Chondrocyte (in vitro differentiated cells): ENCODE measurements around the gene SLC7A8. TPM values are rescaled to one million over a fixed set of nuclear protein-coding genes. Genes with fewer than 3 reads are reported as not detected.

Source experiments
- DNase-seq: peaks from one replicate; pipeline ENCODE4 v3.0.0; 2021; ENCODE audit warnings: mixed read lengths, low spot score
- H3K27ac Mint-ChIP-seq: one replicate; pipeline ENCODE4 v1.8.0; 2021; ENCODE audit warnings: mild to moderate bottlenecking, moderate library complexity, mixed read lengths; ENCODE audit not compliant: unreplicated experiment
- H3K27me3 Mint-ChIP-seq: 2 replicates; pipeline ENCODE4 v1.8.0; 2021; ENCODE audit warnings: low read depth, mixed read lengths
- H3K36me3 Mint-ChIP-seq: 2 replicates; pipeline ENCODE4 v1.8.0; 2021; ENCODE audit warnings: low read depth, mixed read lengths
- H3K4me1 Mint-ChIP-seq: 2 replicates; pipeline ENCODE4 v1.8.0; 2021; ENCODE audit warnings: low read depth, mild to moderate bottlenecking, mixed read lengths
- H3K4me3 Mint-ChIP-seq: one replicate; pipeline ENCODE4 v1.8.0; 2021; ENCODE audit warnings: mild to moderate bottlenecking, moderate library complexity, mixed read lengths; ENCODE audit not compliant: unreplicated experiment
- H3K9me3 Mint-ChIP-seq: 2 replicates; pipeline ENCODE4 v1.8.0; 2021; ENCODE audit warnings: low read depth, mixed read lengths
- CTCF ChIP-seq: fragments of 200-600 bp; sonication (generic); IDR thresholded peaks from 2 replicates; pipeline ENCODE4 v1.5.0; 2021; ENCODE audit warnings: antibody characterized with exemption, mild to moderate bottlenecking, moderate library complexity
- total RNA-seq: library from RNA; stranded (reverse); gene quantifications from 3 replicates; pipeline ENCODE4 v1.2.1, GENCODE V29; 2021

The SLC7A8 gene
- total RNA-seq, 1 donor from 2014 or later = 0.45 TPM

DNA sequence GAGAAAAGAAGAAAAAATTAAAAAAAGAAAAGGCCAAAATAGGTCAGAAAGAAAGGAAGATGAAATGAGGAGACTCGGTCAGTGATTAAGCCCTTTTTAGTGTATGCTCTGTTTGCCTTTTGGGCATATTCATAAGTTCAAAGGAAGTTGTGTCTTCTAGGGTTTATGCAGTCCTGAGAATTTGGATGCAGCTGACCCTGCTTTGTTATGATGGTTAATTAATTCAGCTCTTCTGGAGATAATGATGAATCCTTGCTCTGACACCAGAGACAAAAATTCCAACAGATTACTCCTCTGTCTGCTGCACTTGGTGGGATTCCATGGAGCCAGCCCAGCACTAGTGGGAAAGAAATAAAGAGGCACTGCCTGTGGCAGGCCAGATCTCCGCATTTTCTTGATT, 4.5 kb upstream of the SLC7A8 start:
- no peaks in the 10 kb centered on the region for H3K36me3 Mint-ChIP-seq
- H3K4me3 Mint-ChIP-seq = no peak overlapping the region

GRCh38 chr14:23186913-23187654, 3.6 kb upstream of the SLC7A8 start:
- H3K27me3 Mint-ChIP-seq = peaks cover 13% of the 10 kb centered on the region
- H3K27ac Mint-ChIP-seq = no peak overlapping the region
- peak; percentile 89 for TF ChIP-seq CTCF
- H3K36me3 Mint-ChIP-seq = no peaks in the 10 kb centered on the region
- no peaks in the 10 kb centered on the region for H3K9me3 Mint-ChIP-seq
- DNase-seq = no peak
- no peak overlapping the region for H3K4me3 Mint-ChIP-seq
- H3K4me1 Mint-ChIP-seq = peaks cover 5% of the 10 kb centered on the region

More for the DNA sequence above, 4.5 kb upstream of the SLC7A8 start:
- H3K9me3 Mint-ChIP-seq = no peaks in the 10 kb centered on the region
- H3K4me1 Mint-ChIP-seq = peaks cover 5% of the 10 kb centered on the region
- DNase-seq = no peak
- peaks cover 13% of the 10 kb centered on the region for H3K27me3 Mint-ChIP-seq
- no peak overlapping the region for H3K27ac Mint-ChIP-seq
- no peak for TF ChIP-seq CTCF

GRCh38 chr14:23185063-23185462, 1.6 kb upstream of the SLC7A8 start:
- no peaks in the 10 kb centered on the region for H3K36me3 Mint-ChIP-seq
- no peak overlapping the region for H3K4me3 Mint-ChIP-seq
- no peak for DNase-seq
- TF ChIP-seq CTCF = no peak
- peaks cover 21% of the 10 kb centered on the region for H3K4me1 Mint-ChIP-seq
- H3K27me3 Mint-ChIP-seq = peaks cover 16% of the 10 kb centered on the region
- no peak overlapping the region for H3K27ac Mint-ChIP-seq
- H3K9me3 Mint-ChIP-seq = no peaks in the 10 kb centered on the region

- Mint-ChIP-seq H3K9me3 (no peaks in the 10 kb centered on the region), H3K4me3 (no peak overlapping the region), H3K27ac (no peak overlapping the region), H3K4me1 (peaks cover 24% of the 10 kb centered on the region), H3K36me3 (no peaks in the 10 kb centered on the region), H3K27me3 (peaks cover 23% of the 10 kb centered on the region)
- TF ChIP-seq CTCF = no peak
- no peak for DNase-seq
Measured at GRCh38 chr14:23183158-23183470, 346 bp downstream of the SLC7A8 start.

DNA sequence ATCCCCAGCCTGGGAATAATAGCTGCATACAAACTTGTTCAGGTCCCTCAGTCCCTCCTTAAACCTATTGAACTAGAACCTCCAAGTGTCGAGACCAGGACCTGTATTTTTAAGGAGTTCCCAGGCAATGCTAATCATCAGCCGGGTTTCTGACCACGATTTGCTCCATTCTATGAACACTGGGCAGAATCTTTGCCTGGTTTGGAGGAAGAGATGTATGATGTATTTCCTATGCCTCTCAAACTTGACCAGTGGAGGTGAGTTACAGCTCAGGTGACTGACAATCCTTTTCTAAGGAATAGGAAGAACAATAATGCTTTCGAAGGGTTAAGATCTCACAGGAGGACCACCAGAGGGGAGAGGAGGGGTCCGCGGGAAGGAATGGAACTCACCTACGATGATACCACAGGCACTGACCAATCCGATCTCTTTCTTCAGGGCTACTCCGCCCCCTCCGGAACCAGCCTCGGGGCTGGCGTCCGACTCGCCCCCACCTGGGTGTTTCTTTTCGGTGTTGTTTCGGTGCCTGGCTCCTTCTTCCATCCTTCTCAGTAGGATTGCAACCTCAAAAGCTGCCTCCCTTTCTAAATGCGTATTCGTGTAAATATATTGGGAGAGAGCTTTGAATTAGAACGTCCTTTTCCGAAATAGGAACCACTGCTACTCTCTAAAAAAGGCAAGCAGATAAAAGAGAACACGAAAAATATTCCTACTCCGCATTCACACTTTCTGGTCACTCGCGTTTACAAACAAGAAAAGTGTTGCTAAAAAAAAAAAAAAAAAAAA, 895 bp downstream of the SLC7A8 start:
- TF ChIP-seq CTCF = no peak
- no peak for DNase-seq
- Mint-ChIP-seq H3K4me3 (no peak overlapping the region), H3K36me3 (no peaks in the 10 kb centered on the region), H3K9me3 (no peaks in the 10 kb centered on the region), H3K27me3 (peaks cover 24% of the 10 kb centered on the region), H3K4me1 (peaks cover 24% of the 10 kb centered on the region), H3K27ac (no peak overlapping the region)
